Body of pancreas (tissue), 4 donors: Measurements from ENCODE around the gene PACSIN2. TPM values are rescaled to one million over a fixed set of nuclear protein-coding genes. Genes with fewer than 3 reads are reported as not detected.

ENCODE experiments used
- ATAC-seq: fragments of 150-250 bp; one replicate; pipeline ENCODE4 v1.9.1; 2016
- DNase-seq, 4 donors: peaks; one replicate each; pipeline ENCODE4 v3.0.0-alpha.2; 2019
- H3K27ac ChIP-seq, 4 donors: fragments of 200-600 bp; sonication (generic); 1 replicate in 3 of 4; 2 replicates in 1 of 4; pipeline versions ENCODE4 v1.5.1 to v1.6.1; 2016 to 2019; ENCODE audit warnings: mild to moderate bottlenecking in 1 of 4, mixed read lengths in 1 of 4, moderate library complexity in 1 of 4
- H3K27me3 ChIP-seq, 2 donors: fragments of 200-600 bp; sonication (generic); one replicate each; pipeline ENCODE4 v1.6.0; 2016; ENCODE audit warnings: mild to moderate bottlenecking in 1 of 2
- H3K36me3 ChIP-seq, 2 donors: fragments of 200-600 bp; sonication (generic); replicated peaks in 1 of 2; 2 replicates each; pipeline ENCODE4 v1.5.1; 2016; ENCODE audit warnings: low read depth in 2 of 2; ENCODE audit not compliant: insufficient read depth in 1 of 2
- H3K4me1 ChIP-seq: fragments of 200-600 bp; sonication (generic); one replicate; pipeline ENCODE4 v1.6.0; 2016
- H3K4me3 ChIP-seq, 2 donors: fragments of 200-600 bp; sonication (generic); 1 replicate in 1 of 2; 2 replicates in 1 of 2; pipeline ENCODE4 v1.5.1; 2016 to 2019
- H3K9me3 ChIP-seq, 3 donors: fragments of 200-600 bp; sonication (generic); 1 replicate in 2 of 3; 2 replicates in 1 of 3; pipeline ENCODE4 v1.5.1; 2016
- CTCF ChIP-seq, 7 experiments: fragments of 450-650 bp in 4 of 7; fragments of 200-600 bp in 3 of 7; sonication (generic) in 3 of 7; IDR thresholded peaks; one replicate each; pipeline ENCODE4 v1.5.1; 2016 to 2019; ENCODE audit warnings: antibody characterized with exemption in 7 of 7
- POLR2A ChIP-seq, 3 donors: fragments of 450-650 bp; IDR thresholded peaks; one replicate each; pipeline ENCODE4 v1.6.1; 2016; ENCODE audit warnings: antibody characterized with exemption in 3 of 3, mild to moderate bottlenecking in 2 of 3
- WGBS, 2 donors: methylation state at CpG; one replicate each; pipeline ENCODE4 v1.1.5; 2017; 5-methylcytosine and 5-hydroxymethylcytosine counted together
- intact Hi-C: fragments of 100-400 bp; cut with DNase I; formaldehyde crosslinking; loops from one replicate; pipeline ENCODE4 v1.15.1; 2023
- total RNA-seq, 2 donors: library from RNA; depleted of rRNA; stranded (reverse); fragments of >200 nt; gene quantifications; one replicate each; pipeline ENCODE4 v1.1.0, GENCODE V29; 2016

PACSIN2 gene
- total RNA-seq, 2 donors from 2014 or later, result 117 to 118 TPM

GRCh38 chr22:42908374-42908746 lies 106.6 kb downstream of the PACSIN2 start:
- TF ChIP-seq CTCF (IDR thresholded peaks at IDR 0.05) (no peak), POLR2A (IDR thresholded peaks at IDR 0.05) (no peak)
- DNase-seq (no peak), ATAC-seq (no peak)
- no peak overlapping the region for H3K4me3 ChIP-seq
- peaks cover 86% of the 10 kb centered on the region for H3K4me1 ChIP-seq
- intact Hi-C loops, result no loop called here
- H3K27ac ChIP-seq, result peak overlapping the region; percentile 22 to 87 (median 83)
- no peaks in the 10 kb centered on the region for H3K36me3 ChIP-seq
- no peaks in the 10 kb centered on the region for H3K9me3 ChIP-seq
- 52 to 65% methylated on average over 5 to 6 of the region's 6 CpGs for WGBS, 2 donors
- H3K27me3 ChIP-seq, result no peaks in the 10 kb centered on the region

- intact Hi-C loops, result no loop called here
- Histone ChIP-seq H3K4me1 (peaks cover 79% of the 10 kb centered on the region), H3K4me3 (no peak overlapping the region), H3K9me3 (no peaks in the 10 kb centered on the region), H3K27me3 (no peaks in the 10 kb centered on the region), H3K27ac (peak overlapping the region; percentile 4 to 87 (median 83)), H3K36me3 (no peaks in the 10 kb centered on the region)
- WGBS, 2 donors, result 73 to 77% methylated on average over 20 to 26 of the region's 26 CpGs
- TF ChIP-seq CTCF (IDR thresholded peaks at IDR 0.05) (no peak), POLR2A (IDR thresholded peaks at IDR 0.05) (no peak)
- ATAC-seq (no peak), DNase-seq (peak in 1 of 4 donors; percentile 45)
Measured at GRCh38 chr22:42907404-42908373, 107.3 kb downstream of the PACSIN2 start.

- H3K9me3 ChIP-seq, result no peaks in the 10 kb centered on the region
- DNase-seq, result no peak
- H3K27me3 ChIP-seq, result no peaks in the 10 kb centered on the region
- intact Hi-C loops, result no loop called here
- peak overlapping the region; percentile 80 to 91 (median 86) for H3K27ac ChIP-seq
- 60 to 67% methylated on average over 6 of the region's 6 CpGs for WGBS, 2 donors
- H3K36me3 ChIP-seq, result no peaks in the 10 kb centered on the region
- H3K4me1 ChIP-seq, result peaks cover 76% of the 10 kb centered on the region
- ATAC-seq, result no peak
- no peak overlapping the region for H3K4me3 ChIP-seq
- no peak for TF ChIP-seq CTCF (IDR thresholded peaks at IDR 0.05)
Measured at GRCh38 chr22:42906605-42907348, 108.2 kb downstream of the PACSIN2 start.

GRCh38 chr22:42905702-42906183 lies 109.2 kb downstream of the PACSIN2 start:
- peak; percentile 98 to 100 (median 99) for DNase-seq
- intact Hi-C loops, result no loop called here
- peak; percentile 92 for ATAC-seq
- no peak overlapping the region for H3K4me3 ChIP-seq
- no peaks in the 10 kb centered on the region for H3K27me3 ChIP-seq
- peaks cover 67% of the 10 kb centered on the region for H3K4me1 ChIP-seq
- H3K9me3 ChIP-seq, result no peaks in the 10 kb centered on the region
- 6 to 19% methylated on average over 5 of the region's 5 CpGs for WGBS, 2 donors
- H3K27ac ChIP-seq, result peak overlapping the region; percentile 80 to 91 (median 86)
- no peaks in the 10 kb centered on the region for H3K36me3 ChIP-seq
- TF ChIP-seq CTCF (IDR thresholded peaks at IDR 0.05), result peak in 2 of 7 experiments; percentile 15 to 16
- peak in 1 of 3 donors; percentile 9 for TF ChIP-seq POLR2A (IDR thresholded peaks at IDR 0.05)
